B cell (primary cell): Measurements from ENCODE around the gene IL15. TPM values are rescaled to one million over a fixed set of nuclear protein-coding genes. Genes with fewer than 3 reads are reported as not detected.

Source experiments
- ATAC-seq: fragments of 200-7000 bp; cut with Tn5 transposase; one replicate; pipeline ENCODE4 v1.10.0; 2021; ENCODE audit warnings: low read depth, mild to moderate bottlenecking, moderate number of reproducible peaks, moderate library complexity
- CTCF ChIA-PET: fragments of 350-600 bp; sonication (Branson Sonifier 250); formaldehyde crosslinking; loops from one replicate; lab custom pipeline; 2021; ENCODE audit warnings: antibody characterized with exemption, inconsistent platforms; lab: Charles Lee
- POLR2A ChIA-PET: fragments of 350-600 bp; sonication (Branson Sonifier 250); formaldehyde crosslinking; loops from one replicate; lab custom pipeline; 2021; ENCODE audit warnings: antibody characterized with exemption; lab: Charles Lee
- DNase-seq: peaks from one replicate; pipeline ENCODE4 v3.0.0; 2013
- H2AFZ ChIP-seq: 2 replicates; pipeline ENCODE4 v1.6.1; 2012; ENCODE audit warnings: mild to moderate bottlenecking, low read depth, low read length; ENCODE audit not compliant: insufficient read depth, poor library complexity, severe bottlenecking
- H3K27ac ChIP-seq, 2 donors: 1 replicate in 1 of 2; 2 replicates in 1 of 2; pipeline ENCODE4 v1.5.1; 2012 to 2013; ENCODE audit warnings: low read length in 2 of 2, mild to moderate bottlenecking in 2 of 2, moderate library complexity in 1 of 2
- H3K27me3 ChIP-seq, 4 experiments: fragments of 200-600 bp in 1 of 4; sonication (generic) in 1 of 4; replicated peaks in 1 of 4; 1 replicate in 2 of 4; 2 replicates in 2 of 4; pipeline versions ENCODE4 v1.6.1 to v1.7.0; 2013 to 2016; ENCODE audit warnings: low read length in 3 of 4, mild to moderate bottlenecking in 2 of 4, mixed read lengths in 1 of 4, moderate library complexity in 1 of 4; ENCODE audit not compliant: insufficient read depth in 4 of 4, control insufficient read depth in 3 of 4; ENCODE audit errors: control extremely low read depth in 1 of 4
- H3K36me3 ChIP-seq, 2 experiments: replicated peaks in 1 of 2; 1 replicate in 1 of 2; 2 replicates in 1 of 2; pipeline versions ENCODE4 v1.6.1 to v1.7.1; 2013; ENCODE audit warnings: low read length in 1 of 2; ENCODE audit not compliant: insufficient read depth in 2 of 2, control insufficient read depth in 1 of 2; ENCODE audit errors: control extremely low read depth in 1 of 2, extremely low read depth in 1 of 2
- H3K4me1 ChIP-seq, 2 donors: fragments of 200-600 bp in 1 of 2; sonication (generic) in 1 of 2; 1 replicate in 1 of 2; 2 replicates in 1 of 2; pipeline versions ENCODE4 v1.5.1 to v1.6.1; 2013 to 2017; ENCODE audit warnings: low read length in 2 of 2; ENCODE audit not compliant: control insufficient read depth in 2 of 2, insufficient read depth in 2 of 2
- H3K4me2 ChIP-seq: replicated peaks from 2 replicates; pipeline ENCODE3; 2012; ENCODE audit warnings: mild to moderate bottlenecking, low read depth, low read length; ENCODE audit not compliant: poor library complexity, severe bottlenecking
- H3K4me3 ChIP-seq, 5 experiments: fragments of 200-600 bp in 1 of 5; sonication (generic) in 1 of 5; 1 replicate in 3 of 5; 2 replicates in 2 of 5; pipeline versions ENCODE4 v1.5.1 to v1.7.0; 2011 to 2016; ENCODE audit warnings: low read length in 4 of 5, mild to moderate bottlenecking in 4 of 5, low read depth in 2 of 5, control low read depth in 1 of 5, moderate library complexity in 1 of 5; ENCODE audit not compliant: insufficient read depth in 1 of 5; ENCODE audit errors: control extremely low read depth in 1 of 5, extremely low read depth in 1 of 5
- H3K79me2 ChIP-seq: fragments of 200-600 bp; sonication (generic); one replicate; pipeline ENCODE4 v1.6.0; 2016; ENCODE audit warnings: low read length; ENCODE audit not compliant: control insufficient read depth, insufficient read depth
- H3K9ac ChIP-seq: fragments of 200-600 bp; sonication (generic); 2 replicates; pipeline ENCODE4 v1.6.1; 2017; ENCODE audit warnings: mild to moderate bottlenecking, low read length, moderate library complexity
- H3K9me3 ChIP-seq, 3 donors: one replicate each; pipeline versions ENCODE4 v1.6.1 to v1.7.1; 2013; ENCODE audit warnings: low read length in 2 of 3; ENCODE audit not compliant: control insufficient read depth in 2 of 3, insufficient read depth in 1 of 3; ENCODE audit errors: control extremely low read depth in 1 of 3
- H4K20me1 ChIP-seq: 2 replicates; pipeline ENCODE4 v1.6.0; 2012; ENCODE audit warnings: mild to moderate bottlenecking, low read length; ENCODE audit not compliant: insufficient read depth, control insufficient read depth, poor library complexity, severe bottlenecking
- H3K27ac Mint-ChIP-seq: one replicate; pipeline ENCODE4 v1.8.0; 2021; ENCODE audit warnings: mixed read lengths
- H3K27me3 Mint-ChIP-seq: one replicate; pipeline ENCODE4 v1.8.0; 2021; ENCODE audit warnings: mixed read lengths
- H3K4me1 Mint-ChIP-seq: one replicate; pipeline ENCODE4 v1.8.0; 2021; ENCODE audit warnings: mixed read lengths
- H3K4me3 Mint-ChIP-seq: one replicate; pipeline ENCODE4 v1.8.0; 2021; ENCODE audit warnings: mixed read lengths
- H3K9me3 Mint-ChIP-seq: one replicate; pipeline ENCODE4 v1.8.0; 2022; ENCODE audit warnings: mixed read lengths; ENCODE audit not compliant: insufficient read depth
- EZH2 ChIP-seq: IDR thresholded peaks from 2 replicates; pipeline ENCODE4 v1.6.1; 2012; ENCODE audit warnings: borderline replicate concordance, low read depth, mild to moderate bottlenecking, moderate library complexity, low read length; ENCODE audit not compliant: insufficient read depth, poor library complexity, severe bottlenecking
- WGBS: methylation state at CpG from one replicate; pipeline ENCODE4 v1.1.5; 2013; ENCODE audit warnings: missing lambda C conversion rate; ENCODE audit not compliant: insufficient coverage; 5-methylcytosine and 5-hydroxymethylcytosine counted together
- intact Hi-C: fragments of 100-400 bp; cut with micrococcal nuclease; formaldehyde crosslinking; loops from one replicate; pipeline ENCODE4 v1.10.0; 2022
- polyA plus RNA-seq: library from polyadenylated mRNA; depleted of rRNA; stranded (reverse); fragments of >200 nt; gene quantifications from 2 replicates; pipeline ENCODE4 v1.2.3, GENCODE V29; 2012
- total RNA-seq, 2 donors: library from RNA; stranded (reverse); fragments of 120-200 nt in 1 of 2; gene quantifications; 1 replicate in 1 of 2; 2 replicates in 1 of 2; pipeline versions ENCODE4 v1.2.3 to v1.2.4, GENCODE V29; 2013 to 2022
- TF ChIP-seq, protein P1 (sequence below): fragments of 200-600 bp; IDR thresholded peaks from one replicate; pipeline ENCODE4 v1.8.0; 2022; ENCODE audit warnings: antibody characterized with exemption, mild to moderate bottlenecking

The IL15 gene
- total and polyA plus RNA-seq, 2 donors (not counting 1 experiment from before 2014, with no cell fraction given): 6.1 to 11.5 TPM

DNA sequence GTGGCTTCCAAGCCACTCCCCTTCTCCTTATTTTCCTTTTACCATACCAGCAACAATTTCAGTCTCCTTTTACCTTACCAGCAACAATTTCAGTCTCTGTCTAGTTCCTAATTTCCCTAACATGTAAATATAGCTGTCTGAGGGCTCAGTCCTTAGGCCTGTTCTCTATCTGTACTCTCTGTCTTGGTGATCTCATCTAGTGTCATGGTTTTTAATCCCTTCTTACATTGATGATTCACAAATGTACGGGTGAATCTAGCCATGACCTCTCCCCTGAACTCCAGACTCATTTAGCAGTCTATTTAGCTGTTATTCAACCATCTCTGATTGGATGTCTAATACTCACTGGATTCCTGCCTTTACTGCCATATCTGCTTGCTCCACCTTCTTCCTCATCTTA, 7.2 kb downstream of the IL15 start:
- H2AFZ ChIP-seq: no peak overlapping the region

GRCh38 chr4:141645611-141646340, 9.4 kb downstream of the IL15 start:
- peaks cover 36% of the 10 kb centered on the region for H3K4me1 Mint-ChIP-seq
- H3K9ac ChIP-seq: no peak overlapping the region
- ChIA-PET CTCF (no interaction called here), POLR2A (no interaction called here)
- H3K27ac ChIP-seq: no peak overlapping the region
- no peaks in the 10 kb centered on the region for H3K27me3 ChIP-seq
- no peak for ATAC-seq
- H3K4me1 ChIP-seq: peaks cover 8 to 30% of the 10 kb centered on the region in 2 donors
- no peaks in the 10 kb centered on the region for H4K20me1 ChIP-seq
- H3K9me3 Mint-ChIP-seq: no peaks in the 10 kb centered on the region
- intact Hi-C loops: no loop called here
- H3K4me3 Mint-ChIP-seq: no peak overlapping the region
- TF ChIP-seq EZH2: no peak
- TF ChIP-seq, protein P1, sequence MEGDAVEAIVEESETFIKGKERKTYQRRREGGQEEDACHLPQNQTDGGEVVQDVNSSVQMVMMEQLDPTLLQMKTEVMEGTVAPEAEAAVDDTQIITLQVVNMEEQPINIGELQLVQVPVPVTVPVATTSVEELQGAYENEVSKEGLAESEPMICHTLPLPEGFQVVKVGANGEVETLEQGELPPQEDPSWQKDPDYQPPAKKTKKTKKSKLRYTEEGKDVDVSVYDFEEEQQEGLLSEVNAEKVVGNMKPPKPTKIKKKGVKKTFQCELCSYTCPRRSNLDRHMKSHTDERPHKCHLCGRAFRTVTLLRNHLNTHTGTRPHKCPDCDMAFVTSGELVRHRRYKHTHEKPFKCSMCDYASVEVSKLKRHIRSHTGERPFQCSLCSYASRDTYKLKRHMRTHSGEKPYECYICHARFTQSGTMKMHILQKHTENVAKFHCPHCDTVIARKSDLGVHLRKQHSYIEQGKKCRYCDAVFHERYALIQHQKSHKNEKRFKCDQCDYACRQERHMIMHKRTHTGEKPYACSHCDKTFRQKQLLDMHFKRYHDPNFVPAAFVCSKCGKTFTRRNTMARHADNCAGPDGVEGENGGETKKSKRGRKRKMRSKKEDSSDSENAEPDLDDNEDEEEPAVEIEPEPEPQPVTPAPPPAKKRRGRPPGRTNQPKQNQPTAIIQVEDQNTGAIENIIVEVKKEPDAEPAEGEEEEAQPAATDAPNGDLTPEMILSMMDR: no peak
- H3K4me3 ChIP-seq: no peak overlapping the region
- no peak overlapping the region for H2AFZ ChIP-seq
- H3K79me2 ChIP-seq: peaks cover 12% of the 10 kb centered on the region
- H3K4me2 ChIP-seq: no peak overlapping the region
- WGBS: 75% methylated on average over 1 of the region's 3 CpGs
- no peaks in the 10 kb centered on the region for H3K36me3 ChIP-seq
- H3K27me3 Mint-ChIP-seq: no peaks in the 10 kb centered on the region
- no peaks in the 10 kb centered on the region for H3K9me3 ChIP-seq
- no peak for DNase-seq
- no peak overlapping the region for H3K27ac Mint-ChIP-seq

More for the DNA sequence above, 7.2 kb downstream of the IL15 start:
- Histone ChIP-seq H3K36me3 (no peaks in the 10 kb centered on the region), H3K4me2 (no peak overlapping the region), H3K9me3 (no peaks in the 10 kb centered on the region), H3K27me3 (no peaks in the 10 kb centered on the region), H3K4me1 (peaks cover 12 to 35% of the 10 kb centered on the region in 2 donors), H4K20me1 (no peaks in the 10 kb centered on the region), H3K4me3 (no peak overlapping the region), H3K27ac (no peak overlapping the region), H3K9ac (no peak overlapping the region), H3K79me2 (no peaks in the 10 kb centered on the region)
- intact Hi-C loops: no loop called here
- no peak for DNase-seq
- H3K9me3 Mint-ChIP-seq: no peaks in the 10 kb centered on the region
- H3K4me1 Mint-ChIP-seq: peaks cover 48% of the 10 kb centered on the region
- ChIA-PET CTCF (no interaction called here), POLR2A (no interaction called here)
- peaks cover 3% of the 10 kb centered on the region for H3K27me3 Mint-ChIP-seq
- no peak overlapping the region for H3K27ac Mint-ChIP-seq
- ATAC-seq: no peak
- WGBS: 75% methylated on average over 1 of the region's 1 CpG
- no peak overlapping the region for H3K4me3 Mint-ChIP-seq
- TF ChIP-seq, protein P1: no peak
- TF ChIP-seq EZH2: no peak
